ENCODE results near the gene OR2M4.

Gene OR2M4

DNA sequence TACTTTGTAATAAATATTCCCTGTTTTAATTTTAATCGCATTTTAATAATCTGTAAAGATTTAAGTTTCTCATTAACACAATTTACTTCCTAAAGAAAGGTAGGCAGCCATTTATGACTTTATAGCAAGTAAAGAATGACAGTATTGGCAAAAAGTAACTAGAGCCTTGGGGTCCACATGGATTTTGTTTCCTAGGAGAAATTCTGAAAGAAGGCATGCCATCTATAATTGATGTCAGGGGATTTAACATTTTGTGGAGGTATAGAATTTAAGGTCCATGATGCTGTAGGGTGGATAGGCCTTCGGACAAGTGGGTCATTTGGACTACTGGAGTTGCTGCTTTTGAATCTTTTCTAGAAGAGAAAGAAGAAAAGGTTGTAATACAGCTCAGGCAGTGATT, at the start of gene OR2M4:
OR2M4 (plus strand) TSS at position 301 of the 400 bp plus-strand sequence. CDS start 7,512 bp downstream, outside the sequence.
- Histone ChIP-seq H3K4me3 (no peak within 1 kb of the TSS), H3K4me1 (no peaks in the 10 kb centered on the region), H3K9ac (no peak within 1 kb of the TSS), H3K36me3 (no peaks in the 10 kb centered on the region), H3K4me2 (no peak within 1 kb of the TSS), H4K20me1 (no peaks in the 10 kb centered on the region), H3K27me3 (no peaks in the 10 kb centered on the region), H3K9me3 (replicated peaks in 1 of 11) (peaks cover 0 to 7% (median 0%) of the 10 kb centered on the region in 11 experiments; a peak in 2 of 22 replicates), H3K27ac (no peak within 1 kb of the TSS)
- TF ChIP-seq Cebpa-rat (IDR thresholded peaks at IDR 0.05): no peak

DNA sequence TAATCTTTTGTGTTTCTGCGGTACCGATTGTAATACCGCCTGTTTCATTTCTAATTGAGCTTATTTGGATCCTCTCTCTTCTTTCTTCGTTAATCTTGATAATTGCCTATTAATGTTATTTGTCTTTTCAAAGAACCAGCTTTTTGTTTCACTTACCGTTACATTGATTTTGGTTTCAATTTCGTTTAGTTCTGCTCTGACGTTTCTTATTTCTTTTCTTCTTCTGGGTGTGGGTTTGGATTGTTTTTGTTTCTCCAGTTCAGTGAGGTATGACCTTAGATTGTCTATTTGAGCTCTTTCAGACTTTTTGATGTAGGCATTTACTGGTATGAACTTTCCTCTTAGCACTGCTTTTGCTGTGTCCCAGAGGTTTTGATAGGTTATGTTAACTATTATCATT, 47.2 kb upstream of the OR2M4 start:
- no peaks in the 10 kb centered on the region for H3K36me3 ChIP-seq
- H3K4me2 ChIP-seq: no peak overlapping the region
- H4K20me1 ChIP-seq: no peaks in the 10 kb centered on the region
- no peak overlapping the region for H3K4me3 ChIP-seq
- H3K27ac ChIP-seq: no peak overlapping the region
- TF ChIP-seq Cebpa-rat (IDR thresholded peaks at IDR 0.05): no peak
- H3K9ac ChIP-seq: no peak overlapping the region
- no peaks in the 10 kb centered on the region for H3K4me1 ChIP-seq
- no peaks in the 10 kb centered on the region for H3K27me3 ChIP-seq
- H3K9me3 ChIP-seq (replicated peaks in 1 of 11): no peaks in the 10 kb centered on the region; a peak in 1 of 22 replicates

DNA sequence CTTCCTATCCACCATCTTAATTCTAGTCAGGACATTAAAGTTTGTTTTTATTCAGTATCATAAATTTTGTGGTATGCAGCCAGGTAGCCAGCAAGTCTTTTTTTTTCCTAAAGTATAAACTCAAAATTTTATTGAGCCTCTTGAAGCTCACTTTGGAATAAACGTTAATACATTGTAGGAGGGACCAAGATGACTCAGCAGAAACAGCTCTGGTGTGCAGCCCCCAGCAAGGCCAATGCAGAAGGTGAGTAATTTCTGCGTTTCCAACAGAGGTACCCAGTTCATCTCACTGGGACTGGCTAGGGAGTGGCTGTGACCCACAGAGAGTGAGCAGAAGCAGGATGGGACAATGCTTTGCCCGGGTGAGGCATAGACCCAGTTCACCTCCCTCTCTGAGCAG, 43.9 kb upstream of the OR2M4 start:
- no peaks in the 10 kb centered on the region for H3K27me3 ChIP-seq
- no peaks in the 10 kb centered on the region for H4K20me1 ChIP-seq
- no peaks in the 10 kb centered on the region for H3K4me1 ChIP-seq
- H3K36me3 ChIP-seq: no peaks in the 10 kb centered on the region
- TF ChIP-seq Cebpa-rat (IDR thresholded peaks at IDR 0.05): no peak
- no peak overlapping the region for H3K9ac ChIP-seq
- no peak overlapping the region for H3K4me2 ChIP-seq
- H3K9me3 ChIP-seq (replicated peaks in 1 of 11): peaks cover 0 to 3% (median 0%) of the 10 kb centered on the region in 11 experiments; a peak in 1 of 22 replicates
- H3K27ac ChIP-seq: no peak overlapping the region
- no peak overlapping the region for H3K4me3 ChIP-seq

DNA sequence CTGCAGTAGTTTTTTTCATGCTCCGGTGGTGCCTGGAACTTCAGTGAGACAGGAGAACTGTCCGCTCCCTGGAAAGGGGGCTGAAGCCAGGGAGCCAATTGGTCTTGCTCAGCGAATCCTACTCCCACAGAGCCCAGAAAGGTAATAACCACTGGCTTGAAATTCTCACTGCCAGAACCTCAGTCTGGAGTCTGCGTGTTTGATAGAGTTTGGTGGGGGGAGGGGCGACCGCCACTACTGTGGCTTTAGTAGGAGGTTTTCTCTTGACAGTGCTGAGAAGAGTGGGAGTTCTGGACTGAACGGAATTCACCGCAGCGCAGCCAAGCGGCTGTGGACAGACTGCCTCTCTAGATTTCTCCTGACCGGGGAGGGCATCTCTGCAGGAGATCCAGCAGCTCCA, 42.2 kb upstream of the OR2M4 start:
- Histone ChIP-seq H3K4me2 (no peak overlapping the region), H3K36me3 (no peaks in the 10 kb centered on the region), H3K4me3 (no peak overlapping the region), H3K27ac (no peak overlapping the region), H3K9ac (no peak overlapping the region), H3K4me1 (no peaks in the 10 kb centered on the region), H4K20me1 (no peaks in the 10 kb centered on the region), H3K9me3 (replicated peaks in 1 of 11) (peaks cover 12 to 20% (median 15%) of the 10 kb centered on the region in 11 experiments; a peak in 20 of 22 replicates), H3K27me3 (no peaks in the 10 kb centered on the region)
- TF ChIP-seq Cebpa-rat (IDR thresholded peaks at IDR 0.05): no peak

- no peaks in the 10 kb centered on the region for H3K4me1 ChIP-seq
- no peak overlapping the region for H3K4me2 ChIP-seq
- no peak overlapping the region for H3K9ac ChIP-seq
- H3K9me3 ChIP-seq (replicated peaks in 1 of 11): peaks cover 15 to 27% (median 20%) of the 10 kb centered on the region in 11 experiments
- H3K27me3 ChIP-seq: no peaks in the 10 kb centered on the region
- H3K27ac ChIP-seq: no peak overlapping the region
- H3K4me3 ChIP-seq: no peak overlapping the region
- H4K20me1 ChIP-seq: no peaks in the 10 kb centered on the region
- H3K36me3 ChIP-seq: no peaks in the 10 kb centered on the region
- no peak for TF ChIP-seq Cebpa-rat (IDR thresholded peaks at IDR 0.05)
Observed at GRCh38 chr1:248194117-248194516, 37.1 kb upstream of the OR2M4 start.

DNA sequence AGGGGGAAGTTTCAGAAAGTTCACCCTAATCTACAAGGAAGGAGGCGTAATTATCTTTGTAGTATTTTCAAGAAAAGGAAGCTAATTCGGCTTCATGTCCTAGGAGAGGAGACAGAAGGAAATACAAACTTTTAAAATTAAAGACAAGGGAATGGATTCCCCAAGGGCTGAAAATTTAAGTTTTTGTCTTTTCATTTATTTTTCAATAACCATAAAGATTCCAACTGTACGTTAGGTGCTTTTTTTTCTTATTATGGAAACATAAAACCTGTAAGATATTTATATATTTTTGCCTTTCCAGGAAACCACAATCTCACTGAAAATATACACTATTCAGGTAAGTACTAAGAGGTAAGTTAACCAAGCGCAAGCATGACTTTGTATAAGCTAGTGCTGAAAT, 34.3 kb upstream of the OR2M4 start, which contains the start of gene OR2M3:
OR2M3 (plus strand) TSS at position 301 of the 400 bp plus-strand sequence. CDS start 5,803 bp downstream, outside the sequence.
- no peak within 1 kb of the TSS for H3K27ac ChIP-seq
- no peak within 1 kb of the TSS for H3K4me3 ChIP-seq
- H3K36me3 ChIP-seq: no peaks in the 10 kb centered on the region
- H3K9ac ChIP-seq: no peak within 1 kb of the TSS
- H3K4me2 ChIP-seq: no peak within 1 kb of the TSS
- no peak for TF ChIP-seq Cebpa-rat (IDR thresholded peaks at IDR 0.05)
- no peaks in the 10 kb centered on the region for H3K27me3 ChIP-seq
- no peaks in the 10 kb centered on the region for H3K4me1 ChIP-seq
- peaks cover 15 to 27% (median 20%) of the 10 kb centered on the region in 11 experiments for H3K9me3 ChIP-seq (replicated peaks in 1 of 11)
- H4K20me1 ChIP-seq: no peaks in the 10 kb centered on the region

DNA sequence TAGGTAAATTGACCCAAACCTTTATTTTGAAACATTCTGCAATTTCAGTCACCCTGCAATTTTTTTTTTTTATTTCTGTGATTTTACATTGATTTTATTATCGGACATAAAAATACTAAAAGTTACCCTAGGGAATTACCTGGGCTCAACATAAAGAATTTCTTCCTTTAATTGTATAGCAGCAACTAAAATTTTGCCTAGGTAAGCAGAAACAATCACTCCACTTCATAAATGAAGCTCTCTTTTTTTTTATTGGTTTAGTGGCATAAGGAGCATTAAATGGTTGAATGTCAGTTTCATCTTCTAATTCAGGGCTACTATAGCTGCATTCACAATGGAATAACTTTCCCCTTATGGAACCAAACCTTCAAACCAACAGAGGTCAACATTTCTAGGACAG, 15.3 kb upstream of the OR2M4 start:
- TF ChIP-seq Cebpa-rat (IDR thresholded peaks at IDR 0.05): no peak
- Histone ChIP-seq H3K27ac (no peak overlapping the region), H3K36me3 (no peaks in the 10 kb centered on the region), H3K4me2 (no peak overlapping the region), H3K4me3 (no peak overlapping the region), H3K27me3 (no peaks in the 10 kb centered on the region), H3K4me1 (no peaks in the 10 kb centered on the region), H4K20me1 (no peaks in the 10 kb centered on the region), H3K9ac (no peak overlapping the region), H3K9me3 (replicated peaks in 1 of 11) (peaks cover 0 to 14% (median 5%) of the 10 kb centered on the region in 11 experiments; a peak in 7 of 22 replicates)

GRCh38 chr1:248225537-248225936, 5.7 kb upstream of the OR2M4 start:
- H3K4me3 ChIP-seq: no peak overlapping the region

GRCh38 chr1:248229360-248229908, 1.8 kb upstream of the OR2M4 start:
- no peak overlapping the region for H3K4me2 ChIP-seq
- no peak for TF ChIP-seq Cebpa-rat (IDR thresholded peaks at IDR 0.05)
- H3K9me3 ChIP-seq (replicated peaks in 1 of 11): peaks cover 0 to 7% (median 0%) of the 10 kb centered on the region in 11 experiments; a peak in 2 of 22 replicates
- H3K4me3 ChIP-seq: no peak overlapping the region
- no peak overlapping the region for H3K9ac ChIP-seq
- H3K36me3 ChIP-seq: no peaks in the 10 kb centered on the region
- H3K4me1 ChIP-seq: no peaks in the 10 kb centered on the region
- no peak overlapping the region for H3K27ac ChIP-seq
- H3K27me3 ChIP-seq: no peaks in the 10 kb centered on the region
- no peaks in the 10 kb centered on the region for H4K20me1 ChIP-seq

More at GRCh38 chr1:248225537-248225936, 5.7 kb upstream of the OR2M4 start:
- H4K20me1 ChIP-seq: no peaks in the 10 kb centered on the region
- H3K36me3 ChIP-seq: no peaks in the 10 kb centered on the region
- H3K27me3 ChIP-seq: no peaks in the 10 kb centered on the region
- H3K4me1 ChIP-seq: no peaks in the 10 kb centered on the region
- no peak for TF ChIP-seq Cebpa-rat (IDR thresholded peaks at IDR 0.05)
- H3K27ac ChIP-seq: no peak overlapping the region
- peaks cover 0 to 10% (median 4%) of the 10 kb centered on the region in 11 experiments; a peak in 6 of 22 replicates for H3K9me3 ChIP-seq (replicated peaks in 1 of 11)
- no peak overlapping the region for H3K4me2 ChIP-seq
- H3K9ac ChIP-seq: no peak overlapping the region

DNA sequence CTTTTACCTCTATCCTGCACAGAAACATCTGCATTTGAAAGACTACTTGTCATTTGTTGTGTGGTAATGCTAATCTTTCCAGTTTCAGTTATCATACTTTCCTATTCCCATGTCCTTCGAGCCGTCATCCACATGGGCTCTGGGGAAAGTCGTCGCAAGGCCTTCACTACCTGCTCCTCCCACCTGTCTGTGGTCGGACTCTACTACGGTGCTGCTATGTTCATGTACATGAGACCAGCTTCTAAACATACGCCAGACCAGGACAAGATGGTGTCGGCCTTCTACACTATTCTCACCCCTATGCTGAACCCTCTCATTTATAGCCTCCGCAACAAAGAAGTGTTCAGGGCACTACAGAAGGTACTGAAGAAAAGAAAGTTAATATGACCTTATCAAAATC, 8.3 kb downstream of the OR2M4 start:
- no peak overlapping the region for H3K9ac ChIP-seq
- no peak for TF ChIP-seq Cebpa-rat (IDR thresholded peaks at IDR 0.05)

More for the DNA sequence above, 8.3 kb downstream of the OR2M4 start:
- Histone ChIP-seq H3K4me3 (no peak overlapping the region), H3K4me2 (no peak overlapping the region), H3K9me3 (replicated peaks in 1 of 11) (no peaks in the 10 kb centered on the region), H3K27ac (no peak overlapping the region), H3K36me3 (no peaks in the 10 kb centered on the region), H4K20me1 (no peaks in the 10 kb centered on the region), H3K4me1 (no peaks in the 10 kb centered on the region; a peak in 2 of 20 replicates), H3K27me3 (no peaks in the 10 kb centered on the region)
